ENCODE data around the gene PHLPP2.

Gene PHLPP2, protein sequence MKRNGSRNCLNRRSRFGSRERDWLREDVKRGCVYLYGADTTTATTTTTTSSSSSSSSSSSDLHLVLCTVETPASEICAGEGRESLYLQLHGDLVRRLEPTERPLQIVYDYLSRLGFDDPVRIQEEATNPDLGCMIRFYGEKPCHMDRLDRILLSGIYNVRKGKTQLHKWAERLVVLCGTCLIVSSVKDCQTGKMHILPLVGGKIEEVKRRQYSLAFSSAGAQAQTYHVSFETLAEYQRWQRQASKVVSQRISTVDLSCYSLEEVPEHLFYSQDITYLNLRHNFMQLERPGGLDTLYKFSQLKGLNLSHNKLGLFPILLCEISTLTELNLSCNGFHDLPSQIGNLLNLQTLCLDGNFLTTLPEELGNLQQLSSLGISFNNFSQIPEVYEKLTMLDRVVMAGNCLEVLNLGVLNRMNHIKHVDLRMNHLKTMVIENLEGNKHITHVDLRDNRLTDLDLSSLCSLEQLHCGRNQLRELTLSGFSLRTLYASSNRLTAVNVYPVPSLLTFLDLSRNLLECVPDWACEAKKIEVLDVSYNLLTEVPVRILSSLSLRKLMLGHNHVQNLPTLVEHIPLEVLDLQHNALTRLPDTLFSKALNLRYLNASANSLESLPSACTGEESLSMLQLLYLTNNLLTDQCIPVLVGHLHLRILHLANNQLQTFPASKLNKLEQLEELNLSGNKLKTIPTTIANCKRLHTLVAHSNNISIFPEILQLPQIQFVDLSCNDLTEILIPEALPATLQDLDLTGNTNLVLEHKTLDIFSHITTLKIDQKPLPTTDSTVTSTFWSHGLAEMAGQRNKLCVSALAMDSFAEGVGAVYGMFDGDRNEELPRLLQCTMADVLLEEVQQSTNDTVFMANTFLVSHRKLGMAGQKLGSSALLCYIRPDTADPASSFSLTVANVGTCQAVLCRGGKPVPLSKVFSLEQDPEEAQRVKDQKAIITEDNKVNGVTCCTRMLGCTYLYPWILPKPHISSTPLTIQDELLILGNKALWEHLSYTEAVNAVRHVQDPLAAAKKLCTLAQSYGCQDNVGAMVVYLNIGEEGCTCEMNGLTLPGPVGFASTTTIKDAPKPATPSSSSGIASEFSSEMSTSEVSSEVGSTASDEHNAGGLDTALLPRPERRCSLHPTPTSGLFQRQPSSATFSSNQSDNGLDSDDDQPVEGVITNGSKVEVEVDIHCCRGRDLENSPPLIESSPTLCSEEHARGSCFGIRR (N-terminal part only)

DNA sequence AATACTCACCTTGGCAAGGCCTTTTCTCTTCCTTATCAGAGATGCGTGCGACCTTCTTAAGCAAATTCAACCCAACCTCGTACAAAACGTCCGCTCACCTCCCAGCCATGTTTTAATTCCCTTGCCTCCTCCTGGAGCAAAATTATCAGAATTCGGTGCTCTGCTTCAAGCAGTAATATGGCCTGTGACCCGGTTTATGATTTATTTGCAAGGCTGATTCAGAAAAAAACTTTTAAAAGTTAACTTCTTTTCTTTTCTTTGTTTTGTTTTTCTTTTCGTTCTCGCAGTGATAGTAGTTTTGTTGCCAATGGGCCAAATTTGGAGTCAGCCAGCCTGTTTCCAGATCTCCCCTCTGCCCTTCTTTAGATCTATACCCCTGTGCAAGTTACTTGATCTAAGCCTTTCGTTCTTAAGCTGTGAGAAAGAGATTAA is at the start of gene PHLPP2:
Gene PHLPP2, minus strand, starts transcription at position 382 of the 432 bp plus-strand sequence. CDS start 9,906 bp downstream, outside the sequence.
- DNase-seq (ENCODE audit: low spot score), result no peak

- no peak for DNase-seq (ENCODE audit: low spot score)
Observed at GRCh38 chr16:71771571-71771970, 47.1 kb upstream of the PHLPP2 start.

- DNase-seq (ENCODE audit: low spot score), result no peak
Observed at GRCh38 chr16:71769222-71769621, 44.7 kb upstream of the PHLPP2 start.

- no peak for DNase-seq (ENCODE audit: low spot score)
Observed at GRCh38 chr16:71767060-71767900, 42.8 kb upstream of the PHLPP2 start.

GRCh38 chr16:71762186-71762585 is 37.7 kb upstream of the PHLPP2 start:
- no peak for DNase-seq (ENCODE audit: low spot score)

GRCh38 chr16:71761097-71761496 is 36.6 kb upstream of the PHLPP2 start:
- DNase-seq (ENCODE audit: low spot score), result no peak

- DNase-seq (ENCODE audit: low spot score), result no peak
Observed at GRCh38 chr16:71758293-71758760, 33.8 kb upstream of the PHLPP2 start.

DNA sequence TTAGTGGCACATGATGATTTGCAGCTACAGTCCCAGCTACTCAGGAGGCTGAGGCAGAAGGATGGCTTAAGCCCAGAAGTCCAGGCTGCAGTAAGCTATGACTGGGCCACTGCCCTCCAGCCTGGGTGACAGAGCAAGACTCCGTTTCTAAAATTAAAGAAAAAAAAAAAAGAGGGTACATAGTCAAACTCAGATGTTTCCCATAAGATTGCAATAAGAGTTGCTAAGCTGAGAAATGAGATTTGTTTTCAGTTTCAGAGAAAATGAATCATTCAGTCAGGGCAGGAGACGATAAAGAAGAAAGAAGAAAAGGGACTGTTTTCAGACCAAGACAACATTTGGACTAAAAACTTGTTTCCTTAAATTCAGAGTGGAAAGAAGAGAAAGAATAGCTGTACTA is 30.2 kb upstream of the PHLPP2 start:
- DNase-seq (ENCODE audit: low spot score), result no peak

GRCh38 chr16:71754108-71754507 is 29.6 kb upstream of the PHLPP2 start:
- no peak for DNase-seq (ENCODE audit: low spot score)

DNA sequence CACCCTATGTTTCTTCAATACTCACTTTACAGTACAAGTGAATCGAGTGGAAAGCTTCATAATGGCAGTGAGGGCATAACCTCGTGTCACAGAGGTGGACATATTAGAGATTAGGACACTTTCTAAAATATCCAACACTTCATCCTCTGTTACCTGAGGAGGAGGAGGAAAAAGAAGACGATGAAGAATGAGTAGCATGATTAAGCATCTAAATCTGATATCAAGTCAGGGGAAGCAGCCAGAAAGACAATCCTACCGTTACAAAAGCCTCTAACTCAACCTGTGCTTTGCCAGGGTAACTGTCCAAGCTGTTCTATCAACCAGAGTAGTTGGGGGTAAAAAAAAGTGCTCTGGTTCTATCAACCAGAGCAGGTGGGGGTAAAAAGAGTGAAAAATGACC is 23.7 kb upstream of the PHLPP2 start:
- no peak for DNase-seq (ENCODE audit: low spot score)

GRCh38 chr16:71746442-71747046 is 22.0 kb upstream of the PHLPP2 start:
- DNase-seq (ENCODE audit: low spot score), result peak; percentile 64

DNA sequence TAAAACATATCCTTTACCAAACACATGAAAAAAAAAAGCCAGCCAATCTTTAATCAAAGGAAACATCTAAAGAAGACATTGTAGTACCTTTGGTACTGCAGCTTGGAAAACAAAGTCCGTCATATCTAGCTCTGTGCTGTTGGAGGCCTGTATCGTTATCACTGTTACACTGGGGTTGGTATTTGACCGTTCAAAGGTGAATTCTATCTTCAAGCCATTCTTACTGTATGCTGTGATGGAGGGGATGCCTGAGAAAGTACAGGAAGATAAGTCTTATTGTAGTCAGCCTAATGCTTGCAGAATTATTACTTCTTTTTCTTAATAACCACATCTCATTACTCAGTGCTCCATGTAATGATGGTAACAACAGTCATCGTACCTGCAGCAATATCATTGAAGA is 14.4 kb upstream of the PHLPP2 start:
- DNase-seq (ENCODE audit: low spot score), result no peak

DNA sequence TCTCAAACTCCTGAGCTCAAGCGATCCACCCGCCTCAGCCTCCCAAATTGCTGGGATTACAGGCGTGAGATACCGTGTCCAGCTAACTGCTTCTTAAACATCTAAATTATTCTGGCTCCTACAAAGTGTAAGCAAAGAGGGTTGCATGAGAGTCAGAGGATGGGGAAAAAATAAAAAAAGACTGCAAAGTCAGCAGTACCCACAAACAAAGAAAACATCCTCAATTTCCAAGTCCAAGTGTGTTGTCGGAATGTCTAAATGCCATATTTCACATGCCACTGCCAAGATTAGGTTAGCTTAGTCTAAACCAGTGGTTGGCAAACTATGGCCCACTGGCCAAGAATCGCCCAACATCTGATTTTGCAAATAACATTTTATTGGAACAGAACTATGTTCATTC is 13.0 kb upstream of the PHLPP2 start:
- no peak for DNase-seq (ENCODE audit: low spot score)

DNA sequence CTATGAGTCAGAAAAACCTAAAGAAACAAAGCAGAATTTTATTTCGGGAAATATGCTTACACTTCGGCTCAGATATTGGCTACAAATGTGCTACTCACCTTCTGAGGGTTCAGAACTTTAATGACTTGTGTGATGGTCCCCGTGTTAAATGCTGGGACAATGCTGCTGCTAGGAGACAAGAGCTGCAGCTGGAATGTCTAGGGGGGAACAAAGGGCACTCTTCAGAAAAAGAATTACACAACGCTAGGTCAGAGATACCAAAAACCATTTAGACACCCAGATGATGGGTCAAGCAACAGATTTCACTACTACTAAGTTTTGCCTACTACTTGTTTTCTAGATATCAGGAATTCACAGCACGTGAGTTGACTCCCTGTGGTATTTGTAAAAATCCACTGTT is 10.0 kb upstream of the PHLPP2 start:
- DNase-seq (ENCODE audit: low spot score), result peak; percentile 20

- no peak for DNase-seq (ENCODE audit: low spot score)
Observed at GRCh38 chr16:71732587-71732986, 8.1 kb upstream of the PHLPP2 start.

- no peak for DNase-seq (ENCODE audit: low spot score)
Observed at GRCh38 chr16:71727551-71728324, 3.2 kb upstream of the PHLPP2 start.

DNA sequence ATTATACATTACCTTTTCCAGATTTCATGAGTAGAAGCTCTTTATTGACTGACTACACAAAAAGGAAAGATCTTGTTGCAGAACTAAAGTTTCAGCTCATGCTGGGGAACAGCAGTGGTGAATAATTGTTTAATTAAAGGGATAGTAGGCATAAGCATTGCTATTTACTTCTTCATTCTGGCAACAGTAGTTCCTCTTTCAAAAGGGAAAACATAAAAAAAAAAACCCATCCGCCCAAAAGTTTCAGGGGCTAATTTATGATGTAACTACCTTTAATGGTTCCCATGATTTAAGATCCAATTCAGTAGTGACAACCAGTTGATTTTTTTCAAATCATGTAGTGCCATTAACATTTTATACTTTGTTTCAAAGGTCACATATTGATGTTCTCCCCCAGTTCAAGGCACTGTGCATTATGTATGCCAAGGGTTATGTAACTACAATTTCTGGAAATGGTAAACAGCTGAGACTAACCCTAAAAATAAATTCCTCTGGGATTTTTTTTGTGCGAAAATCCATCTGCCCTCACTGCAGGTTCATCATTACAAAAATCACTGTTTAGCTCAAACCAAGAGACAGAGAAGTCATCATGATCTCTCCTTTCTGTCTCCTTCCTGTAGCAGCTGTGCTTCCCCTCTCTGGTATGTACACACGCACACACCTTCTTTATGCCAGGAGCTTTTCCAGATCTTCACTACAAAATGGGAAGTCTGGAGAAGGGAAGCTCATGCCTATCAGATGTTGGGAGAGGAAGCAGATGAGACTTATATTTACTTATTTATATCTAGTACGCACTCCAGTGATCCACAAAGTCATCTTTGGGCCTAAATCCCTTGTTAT is 2.2 kb upstream of the PHLPP2 start:
- no peak for DNase-seq (ENCODE audit: low spot score)

DNA sequence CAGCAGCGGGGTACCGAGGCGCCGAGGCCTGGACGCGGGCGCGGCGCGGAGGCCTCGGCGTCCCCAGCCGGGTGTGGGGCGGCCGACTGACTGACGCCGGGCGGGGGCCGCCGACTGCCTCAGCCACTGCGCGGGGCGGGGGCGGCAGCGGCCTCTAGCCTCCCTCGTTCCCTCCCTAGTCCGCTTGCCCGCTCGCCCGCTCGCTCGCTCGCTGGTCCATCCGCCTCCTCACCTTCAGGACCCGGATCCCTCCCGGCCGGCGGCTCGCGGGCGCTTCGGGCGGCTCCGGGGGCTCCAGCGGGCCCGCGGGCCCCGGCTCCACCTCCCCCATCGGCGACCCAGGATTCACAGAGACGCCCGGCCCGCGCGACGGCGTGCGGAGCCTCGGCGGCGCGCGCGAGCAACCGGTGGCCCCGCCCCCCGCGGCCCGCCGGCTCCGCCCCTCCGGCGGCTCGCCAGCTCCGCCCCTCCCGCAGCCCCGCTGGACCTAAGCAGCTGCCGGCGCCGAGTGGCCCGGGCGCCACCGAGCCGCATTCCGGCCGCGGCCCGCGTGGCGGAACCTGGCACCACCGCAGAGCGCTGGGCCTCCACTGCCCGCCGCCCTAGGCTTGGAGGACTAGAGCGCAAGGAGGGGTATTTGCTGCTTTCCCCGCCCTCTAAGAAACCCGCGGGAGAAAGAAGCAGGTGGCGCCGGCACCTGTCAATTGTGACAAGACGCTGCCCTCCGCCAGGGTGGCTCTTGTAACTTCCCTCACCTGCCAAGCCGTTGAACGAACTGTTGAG is 773 bp downstream of the PHLPP2 start:
- DNase-seq (ENCODE audit: low spot score), result peak; percentile 84

All from Ammon's horn (tissue), 1 donor.